Pancreas (tissue), 10 donors: ENCODE measurements around the gene IL20RB. TPM values are rescaled to one million over a fixed set of nuclear protein-coding genes. Genes with fewer than 3 reads are reported as not detected.

Experiments used
- ATAC-seq, 4 donors: fragments of 200-7000 bp; cut with Tn5 transposase; one replicate each; pipeline versions ENCODE4 v1.8.0 to v1.9.1; 2020; ENCODE audit warnings: mild to moderate bottlenecking in 4 of 4, moderate library complexity in 4 of 4
- DNase-seq, 6 donors: peaks; one replicate each; pipeline ENCODE4 v3.0.0-alpha.2; 2020
- FAIRE-seq: peaks from 2 replicates; lab custom pipeline; 2012; peaks lifted over from hg19 to GRCh38; lab: Jason Lieb, UNC
- H3K27ac ChIP-seq, 4 donors: fragments of 200-600 bp; sonication (generic); 1 replicate in 3 of 4; 2 replicates in 1 of 4; pipeline versions ENCODE4 v1.5.0 to v1.8.0; 2020
- H3K27me3 ChIP-seq, 4 donors: fragments of 200-600 bp; one replicate each; pipeline ENCODE4 v1.8.0; 2021
- H3K36me3 ChIP-seq, 3 donors: fragments of 200-600 bp; sonication (generic) in 1 of 3; one replicate each; pipeline versions ENCODE4 v1.5.0 to v1.8.0; 2020 to 2021
- H3K4me1 ChIP-seq, 3 donors: fragments of 200-600 bp; one replicate each; pipeline ENCODE4 v1.8.0; 2021
- H3K4me3 ChIP-seq, 4 donors: fragments of 200-600 bp; sonication (generic) in 2 of 4; one replicate each; pipeline versions ENCODE4 v1.5.0 to v1.8.0; 2020 to 2021
- H3K9me3 ChIP-seq, 4 donors: fragments of 200-600 bp; one replicate each; pipeline ENCODE4 v1.8.0; 2021
- CTCF ChIP-seq, 4 donors: fragments of 200-600 bp; sonication (generic) in 3 of 4; IDR thresholded peaks; one replicate each; pipeline versions ENCODE4 v1.5.0 to v1.8.0; 2021; ENCODE audit warnings: antibody characterized with exemption in 4 of 4
- WGBS, 2 donors: extraction: QIAGEN DNeasy Blood & Tissue Kit; methylation state at CpG; one replicate each; pipeline ENCODE4 v1.1.7; 2013; 5-methylcytosine and 5-hydroxymethylcytosine counted together
- intact Hi-C, 3 donors: fragments of 100-400 bp; cut with DNase I; formaldehyde crosslinking; loops; one replicate each; pipeline versions ENCODE4 v1.11.1 to v1.14.2; 2022
- polyA plus RNA-seq, 2 donors: library from polyadenylated mRNA; stranded (reverse); fragments of 200-250 nt; gene quantifications; one replicate each; pipeline ENCODE4 v1.2.3, GENCODE V29; 2013
- total RNA-seq, 6 donors: library from RNA; stranded (reverse); fragmentation: NEBNext Ultra II Directional in 4 of 6; extraction: Animal tissue kit (Norgen Biotek cat#: 25700) in 4 of 6; gene quantifications; one replicate each; pipeline versions ENCODE4 v1.2.1 to v1.2.4, GENCODE V29; 2021 to 2023
- donor health status: healthy with polysubstance abuse.
- donor health status: DM: no; HTN: no; CAD: no; lungs with moderate emphysema.
- donor health status: DM: no; HTN: no; CAD: no.
- donor health status: control.
- donor health status: control.
- donor health status: Bipolar disorder and iron deficiency.
- donor health status: DM: yes; HTN: yes; CAD: no.
- donor health status: DM: no; HTN: no; CAD: no.
- donor health status: DM: no; HTN: no; CAD: no.
- donor health status: DM: yes; HTN: yes; CAD: no.

Gene IL20RB
- total and polyA plus RNA-seq, 8 donors: 0.28 to 1.3 (median 0.39) TPM

GRCh38 chr3:136939489-136939888 is 18.3 kb upstream of the IL20RB start:
- Histone ChIP-seq H3K4me3 (no peak overlapping the region), H3K36me3 (no peaks in the 10 kb centered on the region), H3K9me3 (no peaks in the 10 kb centered on the region), H3K27ac (no peak overlapping the region), H3K27me3 (no peaks in the 10 kb centered on the region), H3K4me1 (peaks cover 0 to 13% (median 0%) of the 10 kb centered on the region in 3 donors)
- DNase-seq (no peak), ATAC-seq (no peak), FAIRE-seq (no peak)
- intact Hi-C loops: no loop called here
- WGBS, 2 donors: 87 to 97% methylated on average over 1 of the region's 1 CpG
- no peak for TF ChIP-seq CTCF (IDR thresholded peaks at IDR 0.05)

GRCh38 chr3:136942803-136943202 is 15.0 kb upstream of the IL20RB start:
- H3K36me3 ChIP-seq: no peaks in the 10 kb centered on the region
- H3K9me3 ChIP-seq: no peaks in the 10 kb centered on the region
- 94 to 100% methylated on average over 1 of the region's 1 CpG for WGBS, 2 donors
- H3K4me1 ChIP-seq: peaks cover 0 to 12% (median 0%) of the 10 kb centered on the region in 3 donors
- no peaks in the 10 kb centered on the region for H3K27me3 ChIP-seq
- ATAC-seq: no peak
- H3K27ac ChIP-seq: no peak overlapping the region
- no peak overlapping the region for H3K4me3 ChIP-seq
- DNase-seq: no peak
- TF ChIP-seq CTCF (IDR thresholded peaks at IDR 0.05): no peak
- intact Hi-C loops: no loop called here
- FAIRE-seq: no peak

GRCh38 chr3:136943436-136943835 is 14.3 kb upstream of the IL20RB start:
- peaks cover 0 to 7% (median 0%) of the 10 kb centered on the region in 3 donors for H3K4me1 ChIP-seq
- ATAC-seq: no peak
- intact Hi-C loops: no loop called here
- no peak for FAIRE-seq
- WGBS, 2 donors: 86 to 94% methylated on average over 3 of the region's 3 CpGs
- TF ChIP-seq CTCF (IDR thresholded peaks at IDR 0.05): no peak
- no peaks in the 10 kb centered on the region for H3K9me3 ChIP-seq
- H3K36me3 ChIP-seq: no peaks in the 10 kb centered on the region
- H3K4me3 ChIP-seq: no peak overlapping the region
- no peak overlapping the region for H3K27ac ChIP-seq
- DNase-seq: no peak
- H3K27me3 ChIP-seq: no peaks in the 10 kb centered on the region

- intact Hi-C loops: no loop called here
- ATAC-seq (no peak), FAIRE-seq (no peak), DNase-seq (no peak)
- no peak overlapping the region for H3K4me3 ChIP-seq
- TF ChIP-seq CTCF (IDR thresholded peaks at IDR 0.05): no peak
- H3K4me1 ChIP-seq: peaks cover 0 to 5% (median 0%) of the 10 kb centered on the region in 3 donors
- H3K36me3 ChIP-seq: no peaks in the 10 kb centered on the region
- H3K27ac ChIP-seq: no peak overlapping the region
- no peaks in the 10 kb centered on the region for H3K9me3 ChIP-seq
- H3K27me3 ChIP-seq: no peaks in the 10 kb centered on the region
- 89 to 94% methylated on average over 1 of the region's 1 CpG for WGBS, 2 donors
Measured at GRCh38 chr3:136946978-136947377, 10.8 kb upstream of the IL20RB start.

DNA sequence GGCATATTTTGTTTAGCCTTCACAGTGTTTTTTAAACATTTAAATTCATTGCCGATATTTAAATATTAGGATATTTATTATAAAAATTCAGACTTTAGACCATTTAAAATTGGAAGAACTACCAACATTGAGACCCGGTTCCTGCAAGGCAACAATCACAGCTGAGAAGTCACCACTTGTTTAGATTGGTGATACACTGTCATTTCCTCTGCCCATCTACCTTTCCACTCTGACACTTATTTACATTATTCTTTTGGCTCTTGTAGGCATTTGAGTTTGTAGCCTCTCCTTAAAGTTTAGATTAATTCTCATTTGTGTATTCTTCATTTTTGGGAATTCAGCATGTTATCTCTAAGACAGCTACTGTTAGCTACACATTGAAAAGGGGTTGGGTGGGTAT is 10.3 kb upstream of the IL20RB start:
- Histone ChIP-seq H3K4me1 (peaks cover 0 to 5% (median 0%) of the 10 kb centered on the region in 3 donors), H3K4me3 (no peak overlapping the region), H3K36me3 (no peaks in the 10 kb centered on the region), H3K9me3 (no peaks in the 10 kb centered on the region), H3K27me3 (no peaks in the 10 kb centered on the region), H3K27ac (no peak overlapping the region)
- TF ChIP-seq CTCF (IDR thresholded peaks at IDR 0.05): no peak
- FAIRE-seq: no peak
- no peak for DNase-seq
- ATAC-seq: no peak
- intact Hi-C loops: no loop called here
- 49 to 50% methylated on average over 2 of the region's 2 CpGs for WGBS, 2 donors
